ENCODE results near the gene INPP5F.

INPP5F gene, protein sequence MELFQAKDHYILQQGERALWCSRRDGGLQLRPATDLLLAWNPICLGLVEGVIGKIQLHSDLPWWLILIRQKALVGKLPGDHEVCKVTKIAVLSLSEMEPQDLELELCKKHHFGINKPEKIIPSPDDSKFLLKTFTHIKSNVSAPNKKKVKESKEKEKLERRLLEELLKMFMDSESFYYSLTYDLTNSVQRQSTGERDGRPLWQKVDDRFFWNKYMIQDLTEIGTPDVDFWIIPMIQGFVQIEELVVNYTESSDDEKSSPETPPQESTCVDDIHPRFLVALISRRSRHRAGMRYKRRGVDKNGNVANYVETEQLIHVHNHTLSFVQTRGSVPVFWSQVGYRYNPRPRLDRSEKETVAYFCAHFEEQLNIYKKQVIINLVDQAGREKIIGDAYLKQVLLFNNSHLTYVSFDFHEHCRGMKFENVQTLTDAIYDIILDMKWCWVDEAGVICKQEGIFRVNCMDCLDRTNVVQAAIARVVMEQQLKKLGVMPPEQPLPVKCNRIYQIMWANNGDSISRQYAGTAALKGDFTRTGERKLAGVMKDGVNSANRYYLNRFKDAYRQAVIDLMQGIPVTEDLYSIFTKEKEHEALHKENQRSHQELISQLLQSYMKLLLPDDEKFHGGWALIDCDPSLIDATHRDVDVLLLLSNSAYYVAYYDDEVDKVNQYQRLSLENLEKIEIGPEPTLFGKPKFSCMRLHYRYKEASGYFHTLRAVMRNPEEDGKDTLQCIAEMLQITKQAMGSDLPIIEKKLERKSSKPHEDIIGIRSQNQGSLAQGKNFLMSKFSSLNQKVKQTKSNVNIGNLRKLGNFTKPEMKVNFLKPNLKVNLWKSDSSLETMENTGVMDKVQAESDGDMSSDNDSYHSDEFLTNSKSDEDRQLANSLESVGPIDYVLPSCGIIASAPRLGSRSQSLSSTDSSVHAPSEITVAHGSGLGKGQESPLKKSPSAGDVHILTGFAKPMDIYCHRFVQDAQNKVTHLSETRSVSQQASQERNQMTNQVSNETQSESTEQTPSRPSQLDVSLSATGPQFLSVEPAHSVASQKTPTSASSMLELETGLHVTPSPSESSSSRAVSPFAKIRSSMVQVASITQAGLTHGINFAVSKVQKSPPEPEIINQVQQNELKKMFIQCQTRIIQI

GRCh38 chr10:119725828-119726675 lies at the start of gene INPP5F:
Gene INPP5F, plus strand, starts transcription at chr10:119726050. Its CDS starts 213 bp downstream, at chr10:119726263.
- DNase-seq = peak; percentile 100

DNA sequence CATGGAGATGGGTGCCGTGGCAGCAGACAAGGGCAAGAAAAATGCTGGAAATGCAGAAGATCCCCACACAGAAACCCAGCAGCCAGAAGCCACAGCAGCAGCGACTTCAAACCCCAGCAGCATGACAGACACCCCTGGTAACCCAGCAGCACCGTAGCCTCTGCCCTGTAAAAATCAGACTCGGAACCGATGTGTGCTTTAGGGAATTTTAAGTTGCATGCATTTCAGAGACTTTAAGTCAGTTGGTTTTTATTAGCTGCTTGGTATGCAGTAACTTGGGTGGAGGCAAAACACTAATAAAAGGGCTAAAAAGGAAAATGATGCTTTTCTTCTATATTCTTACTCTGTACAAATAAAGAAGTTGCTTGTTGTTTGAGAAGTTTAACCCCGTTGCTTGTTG lies 48.7 kb upstream of the INPP5F start:
- no peak for DNase-seq

GRCh38 chr10:119677904-119678755 lies 47.7 kb upstream of the INPP5F start:
- no peak for DNase-seq

DNA sequence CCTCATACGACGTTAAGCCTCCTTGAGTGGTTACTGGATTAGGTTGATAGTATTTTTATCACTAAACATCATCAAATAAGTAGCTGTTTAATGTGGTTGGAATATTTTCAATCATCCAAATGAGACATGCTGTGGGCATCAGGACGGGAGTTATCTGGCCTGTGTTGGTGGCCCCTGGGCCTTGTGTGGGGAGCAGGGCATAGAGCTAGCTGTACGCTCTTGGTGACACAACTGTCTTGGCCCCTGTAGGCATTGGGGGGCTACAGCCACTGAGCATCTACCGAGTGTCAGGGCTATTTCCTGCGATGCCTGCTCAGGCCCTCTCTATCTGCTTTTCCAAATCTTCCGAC lies 46.4 kb upstream of the INPP5F start:
- DNase-seq = no peak

GRCh38 chr10:119680050-119680449 lies 45.8 kb upstream of the INPP5F start:
- no peak for DNase-seq

- no peak for DNase-seq
These were observed 45.2 kb upstream of the INPP5F start for GRCh38 chr10:119680650-119681081.

DNA sequence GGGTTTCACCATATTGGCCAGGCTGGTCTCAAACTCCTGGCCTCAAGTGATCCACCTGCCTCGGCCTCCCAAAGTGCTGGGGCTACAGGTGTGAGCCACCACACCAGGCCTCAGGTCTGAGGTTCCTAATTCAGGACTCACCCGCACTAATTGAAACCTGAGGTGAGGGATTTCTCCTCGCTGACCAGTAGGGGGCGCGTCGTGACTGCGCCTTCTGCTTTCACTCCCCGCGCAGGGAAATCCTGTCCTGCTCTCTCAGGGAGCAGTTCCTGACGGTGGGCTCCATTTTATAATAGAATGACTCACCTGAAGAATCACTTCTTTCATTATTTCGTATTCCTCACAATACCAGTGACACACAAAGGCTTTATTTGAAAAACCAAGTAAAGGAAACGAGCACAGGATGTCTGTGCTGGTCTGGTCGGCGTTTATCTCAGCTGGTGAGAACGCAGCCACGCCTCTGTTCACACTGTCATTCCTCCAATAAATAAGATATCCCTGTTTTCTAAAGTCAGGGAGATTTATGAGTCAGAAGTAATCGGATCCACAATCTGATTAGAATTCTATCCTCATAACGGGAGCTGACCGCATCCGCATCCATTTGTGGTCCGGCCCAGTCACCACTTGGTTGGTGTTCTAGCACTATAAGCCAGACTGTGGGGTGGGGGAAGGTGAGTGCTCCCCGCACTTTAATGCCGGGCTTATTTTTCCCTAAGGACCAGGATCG lies 39.2 kb upstream of the INPP5F start:
- DNase-seq = peak; percentile 89

GRCh38 chr10:119687192-119688032 lies 38.4 kb upstream of the INPP5F start:
- no peak for DNase-seq

DNA sequence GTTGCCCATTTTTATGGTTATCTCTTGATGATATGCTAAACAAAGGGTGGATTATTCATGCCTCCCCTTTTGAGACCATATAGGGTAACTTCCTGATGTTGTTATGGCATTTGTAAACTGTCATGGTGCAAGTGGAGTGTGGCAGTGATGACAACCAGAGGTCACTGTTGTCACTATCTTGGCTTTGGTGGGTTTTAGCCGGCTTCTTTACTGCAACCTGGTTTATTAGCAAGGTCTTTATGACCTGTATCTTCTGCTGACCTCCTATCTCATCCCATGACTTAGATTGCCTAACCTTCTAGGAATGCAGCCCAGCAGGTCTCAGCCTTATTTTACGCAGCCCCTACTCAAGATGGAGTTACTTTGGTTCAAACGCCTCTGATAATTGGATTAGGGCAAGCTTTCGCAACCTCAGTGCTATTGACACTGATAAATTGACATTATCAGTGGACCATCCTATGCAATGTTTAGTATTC lies 37.8 kb upstream of the INPP5F start:
- DNase-seq = no peak

GRCh38 chr10:119689016-119689580 lies 36.8 kb upstream of the INPP5F start:
- no peak for DNase-seq

DNA sequence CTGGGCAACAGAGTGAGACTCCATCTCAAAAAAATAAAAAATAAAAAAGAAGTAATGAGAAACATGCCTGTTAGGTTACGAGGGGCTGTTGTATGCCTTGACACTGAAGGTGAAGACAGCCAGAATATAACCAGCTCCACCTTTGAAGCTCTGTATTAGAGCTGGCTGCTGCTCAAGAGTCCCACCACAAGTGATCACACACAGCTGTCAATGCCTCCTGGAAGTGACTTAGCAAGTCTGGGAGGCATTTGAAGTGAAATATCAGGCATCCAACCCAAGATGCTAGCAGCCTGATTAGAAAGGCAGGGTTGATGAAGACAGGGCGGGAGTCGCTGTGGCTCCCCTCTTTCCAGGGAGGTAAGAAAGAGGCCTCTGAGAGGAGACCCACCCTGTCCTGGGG lies 34.1 kb upstream of the INPP5F start:
- no peak for DNase-seq

- DNase-seq = no peak
These were observed 32.4 kb upstream of the INPP5F start for GRCh38 chr10:119693262-119693957.

GRCh38 chr10:119694608-119695007 lies 31.2 kb upstream of the INPP5F start:
- no peak for DNase-seq

DNA sequence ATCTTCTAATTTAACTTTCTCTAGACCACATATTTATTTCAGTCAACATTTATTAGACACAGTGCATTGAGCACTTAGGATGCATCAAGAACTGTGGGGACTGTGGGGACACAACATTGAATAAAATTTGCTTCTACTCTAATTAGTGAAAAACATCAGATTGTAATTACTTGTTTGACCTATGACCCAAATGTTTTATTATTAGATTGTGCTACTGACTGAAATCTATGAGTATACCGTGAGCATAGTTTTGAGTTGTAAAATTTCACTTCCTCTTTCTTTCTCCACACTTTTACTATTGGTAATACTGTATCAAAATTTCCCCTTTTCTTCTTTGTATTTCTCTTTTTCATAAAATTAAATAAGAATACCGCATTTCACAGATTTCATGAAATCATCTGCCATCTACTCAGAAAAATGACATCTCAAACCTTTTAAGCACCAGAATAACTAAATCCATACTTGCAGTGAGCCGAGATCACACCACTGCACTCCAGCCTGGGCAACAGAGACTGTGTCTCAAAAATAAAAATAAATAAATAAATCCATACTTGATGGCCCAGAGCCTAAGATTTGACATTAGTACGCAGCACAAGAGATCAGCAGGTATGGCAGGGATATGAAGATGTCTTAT lies 25.4 kb upstream of the INPP5F start:
- DNase-seq = no peak

DNA sequence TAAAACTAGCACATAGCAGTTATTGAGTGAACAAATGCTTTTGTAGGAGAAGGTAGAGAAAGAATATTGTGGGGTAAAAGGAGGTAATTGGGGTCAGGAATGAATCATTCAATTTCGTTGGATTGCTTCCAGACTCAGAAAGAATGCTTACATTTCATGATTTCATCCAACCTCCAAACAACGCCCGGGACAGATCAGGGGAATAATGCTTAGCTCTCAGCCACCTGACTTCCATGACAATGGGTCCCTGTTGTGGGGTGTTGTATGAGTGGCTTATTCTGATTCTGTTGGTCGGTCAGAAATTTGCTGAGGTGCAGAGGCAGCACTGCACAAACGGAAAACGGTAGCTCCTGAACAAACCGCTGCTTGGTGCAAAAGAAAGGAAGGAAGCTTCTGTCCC lies 24.0 kb upstream of the INPP5F start:
- no peak for DNase-seq

DNA sequence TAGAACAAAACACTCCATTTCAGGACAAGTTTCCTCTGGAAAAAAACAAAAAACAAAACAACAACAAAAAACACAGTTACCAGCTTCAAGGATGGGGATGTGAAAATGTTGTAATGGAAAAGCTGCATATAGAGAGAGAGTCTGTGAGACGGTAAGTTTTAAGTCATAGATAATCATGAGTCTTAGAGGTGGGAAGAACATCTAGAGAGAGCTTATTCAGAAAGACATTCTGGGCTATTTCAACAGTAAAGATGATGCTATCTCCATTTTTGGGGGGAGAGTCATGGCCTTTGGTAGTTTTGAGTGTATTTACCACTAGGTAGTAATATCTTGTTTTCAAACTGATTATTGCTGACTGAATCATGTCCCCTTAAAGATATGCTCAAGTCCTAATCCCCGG lies 23.3 kb upstream of the INPP5F start:
- DNase-seq = no peak

DNA sequence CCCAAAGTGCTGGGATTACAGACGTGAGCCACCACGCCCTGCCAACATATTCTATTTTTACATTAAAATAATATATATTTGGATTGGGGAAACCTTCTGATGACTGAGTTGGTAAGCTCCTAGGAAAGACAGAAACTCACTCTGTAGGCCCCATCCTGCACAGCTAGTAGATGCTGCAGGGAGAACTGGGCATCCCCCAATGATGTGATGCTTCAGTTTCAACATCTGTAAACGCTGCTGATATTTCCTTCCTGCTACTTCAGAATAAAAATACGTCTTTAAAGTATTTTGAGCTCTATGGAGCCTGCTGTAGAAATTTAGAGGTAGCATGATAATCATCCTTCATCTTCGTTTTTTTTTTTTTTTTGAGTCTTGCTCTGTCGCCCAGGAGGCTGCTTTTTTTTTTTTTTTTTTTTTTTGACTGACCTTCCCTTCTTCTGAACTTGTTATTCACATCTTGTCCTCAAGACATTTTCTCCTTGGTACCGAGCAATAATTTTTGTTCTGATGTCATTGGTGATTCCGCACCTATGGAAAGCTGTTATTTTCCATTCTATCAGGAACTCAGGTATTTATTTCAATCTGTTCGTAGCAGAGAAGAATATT lies 21.8 kb upstream of the INPP5F start:
- no peak for DNase-seq

DNA sequence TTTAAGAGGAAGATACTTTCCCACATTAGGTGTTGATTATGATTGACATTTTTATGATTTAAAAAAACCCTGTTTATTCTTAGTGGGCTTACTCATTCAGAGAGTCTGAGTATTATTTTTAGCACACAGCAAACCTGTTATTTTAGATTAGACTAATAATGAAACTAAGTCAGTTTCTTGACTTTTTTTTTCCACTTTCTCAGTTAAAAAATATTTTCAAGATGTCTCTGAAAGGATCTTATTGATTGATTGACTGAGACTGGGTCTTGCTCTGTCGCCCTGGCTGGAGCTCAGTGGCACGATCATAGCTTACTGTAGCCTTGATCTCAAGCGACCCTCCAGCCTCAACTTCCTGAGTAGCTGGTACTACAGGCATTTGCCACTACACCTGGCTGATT lies 20.4 kb upstream of the INPP5F start:
- DNase-seq = peak; percentile 40

Data from activated naive CD4-positive, alpha-beta T cell treated with anti-CD3 and anti-CD28 coated beads, Interleukin-2, amount 50 U/mL, for 16 hours (primary cell).